IPS DF 19.7 (cell line): ENCODE results near the gene TMEM94.
"Not testable (repeated sequence)": the region's sequence is repeated elsewhere in the genome, so short reads cannot be mapped to it uniquely, and the experiment has no call there.

Experiments
- DNase-seq: peaks from one replicate; pipeline ENCODE4 v3.0.0-alpha.2; 2013; ENCODE audit warnings: low read depth, low spot score

TMEM94 gene

GRCh38 chr17:75511270-75511609 is 54.8 kb downstream of the TMEM94 start:
- no peak for DNase-seq

DNA sequence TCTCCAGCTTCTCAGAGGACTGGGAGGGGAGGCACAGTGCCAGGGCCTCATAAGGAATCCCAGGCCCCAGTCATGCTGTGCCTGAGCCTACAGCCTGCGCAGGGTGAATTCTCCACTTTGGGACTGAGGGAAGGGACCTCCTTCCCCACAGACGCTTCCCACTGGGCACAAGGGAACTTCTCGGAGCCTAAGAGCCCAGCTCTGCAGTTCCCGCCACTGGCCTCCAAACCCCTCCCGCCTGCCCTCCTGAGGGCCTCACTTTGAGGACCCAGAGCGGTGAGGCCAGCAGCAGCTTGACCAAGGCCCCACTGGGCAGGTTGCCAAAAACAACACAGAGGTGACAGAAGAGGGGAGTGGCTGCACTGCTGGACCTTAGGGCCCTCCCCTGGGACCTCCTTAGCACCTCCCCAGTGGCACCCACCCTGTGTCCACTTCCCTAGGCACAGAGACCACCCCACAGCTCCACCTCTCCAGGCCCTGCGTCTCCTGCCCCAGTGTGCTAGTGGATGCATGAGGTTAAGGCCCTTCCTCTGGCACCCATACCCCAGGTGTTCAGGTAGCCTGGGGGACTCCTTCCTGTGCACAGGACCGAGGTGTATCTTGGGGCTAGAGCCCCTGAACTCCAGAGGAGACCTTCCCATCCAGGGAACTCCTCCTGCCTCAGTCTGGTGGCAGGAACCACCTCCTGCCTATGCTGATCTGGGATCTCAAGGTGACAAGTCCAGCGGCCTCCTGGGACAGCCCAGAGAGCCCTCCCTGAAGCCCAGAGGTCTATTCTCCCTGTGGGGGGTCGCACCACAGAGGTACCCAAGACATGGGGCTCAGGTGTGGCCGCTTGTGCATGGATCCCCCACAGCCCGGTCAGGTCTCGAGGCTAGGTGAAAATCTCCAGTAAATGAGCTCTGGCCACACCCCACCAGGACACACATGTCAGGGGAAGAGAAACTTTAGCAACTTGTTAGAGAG is 55.5 kb downstream of the TMEM94 start:
- no peak for DNase-seq

DNA sequence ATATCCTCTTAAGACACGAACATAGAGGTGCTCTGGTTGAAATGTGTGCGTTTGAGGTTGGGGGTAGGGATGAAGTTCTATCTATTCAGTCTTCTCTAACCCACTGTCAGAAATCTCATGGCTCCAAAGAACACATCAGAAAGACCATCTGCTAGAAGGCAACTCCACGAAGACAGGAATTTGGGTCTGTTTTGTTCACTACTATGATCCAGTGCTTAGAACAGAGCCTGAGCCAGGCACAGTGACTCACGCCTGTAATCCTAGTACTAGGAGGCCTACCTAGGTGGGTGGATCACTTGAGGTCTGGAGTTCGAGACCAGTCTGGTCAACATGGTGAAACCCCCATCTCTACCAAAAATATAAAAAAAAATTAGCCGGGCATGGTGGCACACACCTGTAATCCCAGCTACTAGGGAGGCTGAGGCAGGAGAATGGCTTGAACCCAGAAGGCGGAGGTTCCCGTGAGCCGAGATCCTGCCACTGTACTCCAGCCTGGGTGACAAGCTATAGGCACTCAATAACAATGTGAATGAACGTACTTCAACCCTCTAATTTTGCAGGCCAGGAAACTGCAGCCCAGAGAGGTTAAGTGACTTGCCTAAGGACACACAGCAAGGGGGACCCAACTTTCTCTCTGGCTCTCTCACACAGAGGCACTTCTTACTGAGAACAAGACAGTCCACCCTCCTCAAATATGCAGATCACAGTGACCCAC is 56.6 kb downstream of the TMEM94 start:
- DNase-seq = no peak

GRCh38 chr17:75513641-75514000 is 57.2 kb downstream of the TMEM94 start:
- no peak for DNase-seq

DNA sequence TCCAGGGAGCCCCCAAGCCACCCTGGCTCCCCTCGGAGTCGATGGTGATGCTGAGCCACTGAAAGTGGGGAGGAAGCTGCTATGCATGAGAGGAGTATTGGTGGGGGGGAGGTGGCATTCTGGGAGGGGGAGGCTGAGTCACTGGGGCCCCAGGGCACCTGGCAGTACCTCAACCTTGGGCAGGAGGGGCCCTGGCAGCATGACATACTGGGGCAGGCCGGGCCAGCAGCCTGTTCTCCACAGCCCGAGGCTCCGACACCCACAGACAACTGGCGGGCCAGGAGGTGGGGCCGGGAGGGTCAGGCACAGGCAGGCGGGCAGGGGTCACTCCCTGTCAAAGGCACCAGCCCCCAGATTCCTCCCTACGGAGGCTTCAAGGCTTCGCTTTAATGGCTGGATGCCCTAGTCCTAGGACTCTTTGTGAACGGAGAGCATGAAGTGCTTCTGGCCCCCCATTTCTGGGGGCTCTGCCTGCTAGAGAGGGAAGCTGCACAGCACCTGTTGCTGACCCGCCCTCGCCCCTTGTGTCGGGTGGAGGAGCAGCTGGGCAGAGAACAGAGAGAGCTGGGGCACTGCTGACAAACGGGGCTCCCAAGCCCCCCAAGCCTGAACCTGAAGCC is 58.0 kb downstream of the TMEM94 start:
- DNase-seq = no peak

DNA sequence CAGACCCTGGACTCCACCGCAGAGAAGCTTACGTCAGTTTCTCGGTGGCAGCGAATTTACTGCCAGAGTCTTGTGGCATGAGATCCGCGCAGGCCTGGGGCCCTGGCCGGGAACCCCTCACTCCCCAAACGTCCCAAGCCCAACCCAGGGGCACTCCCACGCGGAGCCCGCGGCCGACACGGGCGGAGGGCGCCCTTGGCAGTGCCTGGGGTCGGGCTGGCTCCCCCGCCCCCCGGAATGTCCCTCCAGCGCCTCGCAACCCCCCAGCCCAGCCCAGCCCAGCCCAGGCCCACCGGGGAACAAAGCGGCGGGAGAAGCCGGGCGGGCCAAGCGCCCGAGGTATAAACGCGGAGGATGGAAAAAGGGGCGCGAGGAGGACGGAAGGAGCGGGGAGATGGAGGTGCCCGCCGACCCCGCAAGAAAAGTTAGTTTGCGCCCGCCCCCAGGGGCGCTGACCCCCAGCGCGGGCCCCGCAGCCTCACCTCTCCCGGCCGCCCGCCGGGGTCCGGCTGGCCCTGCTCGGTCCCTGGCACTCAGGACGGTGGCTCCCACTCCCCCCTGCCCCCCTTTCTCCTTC is 58.6 kb downstream of the TMEM94 start:
- DNase-seq = no peak

DNA sequence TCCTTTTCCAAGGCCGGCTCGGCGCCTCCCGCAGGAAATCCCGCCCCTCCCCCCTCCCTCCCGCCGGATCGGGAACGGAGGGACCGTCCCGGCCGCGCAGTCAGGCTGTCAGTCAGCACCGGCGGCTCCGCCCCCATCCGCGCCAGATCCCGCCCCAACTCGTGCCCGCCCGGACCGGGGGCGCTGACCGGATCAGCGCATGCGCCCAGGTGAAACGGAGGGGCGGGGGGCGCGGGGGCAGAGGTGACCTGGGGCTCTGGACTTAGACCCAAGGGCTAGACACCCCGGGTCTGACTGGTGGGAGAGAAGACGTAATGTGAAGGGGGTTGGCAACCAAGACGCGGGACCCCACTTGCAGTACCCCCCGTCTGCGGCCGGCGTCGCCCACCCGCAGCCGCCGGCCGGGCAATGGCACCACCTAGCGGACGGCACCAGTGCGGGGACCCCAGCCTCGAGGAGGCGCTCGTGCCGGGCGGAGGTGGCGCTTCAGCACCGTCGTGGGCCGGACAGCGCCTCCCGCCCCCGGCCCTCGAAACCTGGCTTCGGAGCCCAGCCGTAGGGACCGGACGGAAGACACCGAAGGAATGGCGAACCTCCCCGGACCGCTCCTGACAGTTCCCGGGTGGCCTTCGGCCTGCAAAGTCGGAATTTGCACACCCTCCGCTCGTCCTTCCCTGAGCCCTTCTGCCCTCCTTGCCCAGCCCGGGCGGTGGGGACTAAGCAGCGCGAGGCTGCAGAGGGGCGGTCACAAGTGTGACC is 59.2 kb downstream of the TMEM94 start, which contains the start of gene CASKIN2:
Gene CASKIN2, minus strand, starts transcription at position 42 of the 759 bp plus-strand sequence. CDS start 1,733 bp downstream, outside the sequence.
- no peak for DNase-seq

- no peak for DNase-seq
Observed at GRCh38 chr17:75516255-75516618, 59.8 kb downstream of the TMEM94 start, which contains the start of gene TSEN54. TSS of gene TSEN54 (plus strand) at chr17:75516528. CDS start at chr17:75516561, 33 bp downstream.

DNA sequence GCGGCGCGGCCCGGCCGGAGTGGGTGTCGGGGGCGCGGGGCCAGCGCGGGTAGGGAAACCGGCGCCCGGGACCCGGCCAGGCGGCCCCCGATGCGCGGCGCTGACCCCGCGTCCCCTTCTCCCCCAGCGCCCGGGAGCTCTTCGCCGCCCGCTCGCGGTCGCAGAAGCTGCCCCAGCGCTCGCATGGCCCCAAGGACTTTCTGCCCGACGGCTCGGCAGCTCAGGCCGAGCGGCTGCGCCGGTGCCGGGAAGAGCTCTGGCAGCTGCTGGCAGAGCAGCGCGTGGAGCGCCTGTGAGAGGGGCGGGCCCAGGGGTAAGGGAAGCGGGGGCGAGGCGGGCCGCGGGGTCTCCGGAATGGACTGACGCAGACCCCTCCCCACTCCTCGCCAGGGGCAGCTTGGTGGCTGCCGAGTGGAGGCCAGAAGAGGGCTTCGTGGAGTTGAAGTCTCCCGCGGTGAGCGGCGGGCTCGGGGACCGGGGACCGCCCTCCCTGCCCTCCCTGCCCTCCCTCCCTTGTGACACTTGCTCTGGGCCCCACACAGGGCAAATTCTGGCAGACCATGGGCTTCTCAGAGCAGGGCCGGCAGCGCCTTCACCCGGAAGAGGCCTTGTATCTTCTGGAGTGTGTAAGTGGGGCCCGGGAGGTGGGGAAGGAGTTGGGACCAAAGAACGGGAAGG is 60.3 kb downstream of the TMEM94 start:
- no peak for DNase-seq

DNA sequence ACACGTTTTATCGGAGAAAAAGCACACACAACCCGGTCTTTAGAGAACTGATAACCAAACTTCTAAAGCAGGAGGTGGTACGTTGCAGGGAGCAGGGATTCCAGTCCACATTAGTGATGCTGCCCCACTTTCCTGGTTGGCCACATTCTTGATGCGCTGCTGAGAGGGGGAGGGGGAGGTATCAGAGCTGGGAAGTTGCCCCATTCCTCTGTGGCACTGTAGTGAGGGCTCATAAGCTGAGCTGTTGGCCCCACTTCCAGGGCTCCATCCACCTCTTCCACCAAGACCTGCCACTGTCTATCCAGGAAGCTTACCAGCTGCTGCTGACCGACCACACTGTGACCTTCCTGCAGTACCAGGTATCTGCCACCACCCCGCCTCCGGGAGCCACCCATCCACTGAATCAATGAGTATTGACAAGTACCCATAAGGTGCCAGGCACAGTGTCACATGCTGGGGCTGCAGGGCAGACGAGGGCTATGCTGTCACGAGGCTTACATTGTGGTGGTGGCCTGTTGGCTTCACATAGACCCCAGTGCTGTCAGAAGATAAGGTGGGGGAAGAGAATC is 60.9 kb downstream of the TMEM94 start:
- no peak for DNase-seq

- no peak for DNase-seq
Observed at GRCh38 chr17:75518201-75518600, 61.8 kb downstream of the TMEM94 start.

DNA sequence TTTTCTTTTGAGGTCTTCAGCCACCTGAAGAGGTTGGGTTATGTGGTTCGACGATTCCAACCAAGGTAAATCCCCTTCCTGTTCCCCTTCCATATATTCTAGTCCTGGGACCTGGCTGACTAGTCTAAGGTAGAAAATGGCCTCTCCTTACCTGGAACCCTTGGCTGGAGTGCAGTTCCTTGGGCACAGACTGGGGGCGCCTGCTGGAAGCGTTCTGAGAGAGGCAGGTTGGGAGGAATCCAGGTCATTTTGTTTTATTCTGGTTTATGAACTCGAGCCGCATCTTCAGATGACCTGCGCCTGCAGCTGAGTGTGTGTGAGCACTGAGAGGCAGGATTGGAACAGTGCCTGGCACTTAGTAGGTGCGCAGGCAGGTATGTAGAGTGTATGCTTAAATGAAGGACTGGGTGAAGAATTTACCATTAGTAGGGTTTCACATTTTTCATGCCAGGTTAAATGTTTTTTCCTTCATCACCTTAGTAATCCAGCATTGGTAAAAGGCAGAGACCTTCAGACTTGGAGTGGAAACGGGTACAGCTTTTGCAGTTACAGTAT is 62.6 kb downstream of the TMEM94 start:
- no peak for DNase-seq

DNA sequence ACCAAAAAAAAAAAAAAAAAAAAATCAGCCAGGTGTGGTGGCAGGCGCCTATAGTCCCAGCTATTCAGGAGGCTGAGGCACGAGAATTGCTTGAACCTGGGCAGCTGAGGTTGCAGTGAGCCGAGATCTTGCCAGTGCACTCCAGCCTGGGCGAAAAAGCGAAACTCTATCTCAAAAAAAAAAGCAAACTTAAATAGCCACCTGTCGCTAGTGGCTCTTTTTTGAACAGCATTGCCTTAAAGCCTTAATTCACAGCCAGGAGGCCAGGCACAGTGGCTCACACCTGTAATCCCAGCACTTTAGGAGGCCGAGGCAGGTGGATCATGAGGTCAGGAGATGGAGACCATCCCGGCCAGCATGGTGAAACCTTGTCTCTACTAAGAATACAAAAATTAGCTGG is 64.0 kb downstream of the TMEM94 start:
- not testable (repeated sequence) for DNase-seq

GRCh38 chr17:75521290-75521689 is 64.9 kb downstream of the TMEM94 start:
- DNase-seq = no peak

- DNase-seq = no peak
Observed at GRCh38 chr17:75521951-75522727, 65.7 kb downstream of the TMEM94 start.

DNA sequence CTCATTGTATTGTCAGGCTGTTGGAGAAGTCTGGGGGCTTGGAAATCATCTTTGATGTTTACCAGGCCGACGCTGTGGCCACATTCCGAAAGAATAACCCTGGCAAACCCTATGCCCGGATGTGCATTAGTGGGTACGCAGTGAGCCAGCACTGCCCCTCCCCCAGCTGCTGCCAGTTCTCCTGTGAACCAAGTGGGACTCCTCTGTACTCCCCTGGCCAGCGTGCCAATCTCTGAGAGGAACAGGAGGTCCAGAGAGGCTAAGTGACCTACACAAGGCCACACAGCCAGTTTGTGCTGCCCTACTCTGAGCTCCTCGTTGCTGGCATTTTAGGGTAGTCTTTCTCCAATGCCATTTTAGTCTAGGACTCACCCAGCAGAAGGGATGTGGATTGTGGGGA is 67.2 kb downstream of the TMEM94 start:
- DNase-seq = no peak

DNA sequence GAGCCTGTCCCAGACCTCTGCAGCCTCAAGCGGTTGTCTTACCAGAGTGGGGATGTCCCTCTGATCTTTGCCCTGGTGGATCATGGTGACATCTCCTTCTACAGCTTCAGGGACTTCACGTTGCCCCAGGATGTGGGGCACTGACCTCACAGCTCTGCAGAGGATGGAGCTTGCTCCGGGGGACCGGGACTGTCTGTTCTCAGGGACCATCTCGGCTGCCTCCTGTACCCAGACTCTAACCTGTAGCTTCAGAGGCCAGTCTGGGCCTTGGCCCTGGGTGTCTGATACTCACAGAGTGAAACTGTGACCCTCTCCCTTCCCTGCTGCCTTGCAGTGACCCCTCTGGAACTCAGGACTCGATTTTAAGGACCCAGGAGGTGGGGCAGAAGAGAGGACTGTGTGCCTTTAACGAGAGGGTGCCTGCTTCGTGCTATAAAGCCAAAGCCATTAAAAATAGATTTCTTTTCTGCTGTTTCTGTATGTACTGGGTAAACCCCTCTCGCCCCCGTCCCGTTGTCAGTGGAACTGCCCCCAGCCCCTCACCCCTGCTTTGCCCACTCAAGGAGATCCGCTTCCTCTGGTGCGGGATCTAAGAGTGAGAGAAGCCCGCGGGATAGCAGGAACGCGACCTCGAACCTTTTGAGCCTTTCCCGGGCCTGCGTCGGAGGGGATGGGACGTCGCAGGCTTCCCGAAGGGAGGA is 68.0 kb downstream of the TMEM94 start:
- no peak for DNase-seq

GRCh38 chr17:75524970-75525805 is 68.8 kb downstream of the TMEM94 start, which contains the start of gene LLGL2:
TSS of gene LLGL2 (plus strand) at chr17:75525697. CDS start at chr17:75543427, 17,730 bp downstream.
- no peak for DNase-seq
